Ovary (tissue), 9 donors: ENCODE measurements around the gene TRIM65. TPM values are rescaled to one million over a fixed set of nuclear protein-coding genes. Genes with fewer than 3 reads are reported as not detected.
A peak's percentile ranks its signal among the peaks of the same experiment; 100 is the strongest.

Experiments used
- DNase-seq, 5 donors: peaks; one replicate each; pipeline ENCODE4 v3.0.0-alpha.2; 2019 to 2020
- H3K27ac ChIP-seq, 2 donors: fragments of 200-600 bp; one replicate each; pipeline versions ENCODE4 v1.5.1 to v1.8.0; 2019 to 2022
- H3K27me3 ChIP-seq: fragments of 200-600 bp; one replicate; pipeline ENCODE4 v1.8.0; 2022
- H3K36me3 ChIP-seq: fragments of 200-600 bp; sonication (generic); one replicate; pipeline ENCODE4 v1.5.1; 2019
- H3K4me1 ChIP-seq: one replicate; pipeline ENCODE4 v1.8.1; 2013; ENCODE audit warnings: mild to moderate bottlenecking, moderate library complexity; ENCODE audit not compliant: insufficient read depth
- H3K4me3 ChIP-seq: fragments of 200-600 bp; sonication (generic); one replicate; pipeline ENCODE4 v1.5.1; 2017
- H3K9me3 ChIP-seq, 2 donors: fragments of 200-600 bp in 1 of 2; sonication (generic) in 1 of 2; one replicate each; pipeline versions ENCODE4 v1.5.1 to v1.8.1; 2013 to 2019; ENCODE audit warnings: mild to moderate bottlenecking in 1 of 2, moderate library complexity in 1 of 2
- EP300 ChIP-seq: sonication (generic); formaldehyde crosslinking; IDR thresholded peaks from one replicate; pipeline ENCODE4 v1.6.1; 2017; ENCODE audit warnings: antibody characterized with exemption
- POLR2A ChIP-seq: fragments of 450-650 bp; IDR thresholded peaks from one replicate; pipeline ENCODE4 v1.6.1; 2017; ENCODE audit warnings: antibody characterized with exemption, mild to moderate bottlenecking, moderate library complexity
- WGBS, 3 donors: extraction: QIAGEN DNeasy Blood & Tissue Kit in 1 of 3; methylation state at CpG; one replicate each; pipeline versions ENCODE4 v1.1.5 to v1.1.7; 2013 to 2017; 5-methylcytosine and 5-hydroxymethylcytosine counted together
- intact Hi-C, 4 donors: fragments of 100-400 bp; cut with DNase I; formaldehyde crosslinking; loops; one replicate each; pipeline versions ENCODE4 v1.11.0 to v1.15.1; 2022 to 2023
- polyA plus RNA-seq, 2 donors: library from polyadenylated mRNA; stranded (reverse); fragments of 200-250 nt in 1 of 2; fragments of 350-450 nt in 1 of 2; fragmentation: Illumina TruSeq in 1 of 2; extraction: RNeasy Lipid Tissue Mini Kit (QIAGEN cat#74804) in 1 of 2; gene quantifications; one replicate each; pipeline ENCODE4 v1.2.3, GENCODE V29; 2013 to 2014
- total RNA-seq, 7 donors: library from RNA; depleted of rRNA in 2 of 7; stranded (reverse); fragments of >200 nt in 2 of 7; fragmentation: NEBNext Ultra II Directional in 3 of 7; extraction: Animal tissue kit (Norgen Biotek cat#: 25700) in 3 of 7; gene quantifications; one replicate each; pipeline versions ENCODE4 v1.1.0 to v1.2.4, GENCODE V29; 2016 to 2023
- TF ChIP-seq, protein P1 (sequence below), 3 donors: fragments of 450-650 bp in 2 of 3; fragments of 200-600 bp in 1 of 3; IDR thresholded peaks; one replicate each; pipeline versions ENCODE4 v1.5.1 to v1.8.0; 2016 to 2022; ENCODE audit warnings: antibody characterized with exemption in 3 of 3, mild to moderate bottlenecking in 1 of 3
- donor health status: DM: no; HTN: no; CAD: no; lungs with moderate emphysema.
- donor health status: DM: no; HTN: no; CAD: no.
- donor health status: Bipolar disorder and iron deficiency.
- donor health status: DM: yes; HTN: yes; CAD: no.
- donor health status: DM: no; HTN: no; CAD: no.
- donor health status: DM: yes; HTN: yes; CAD: no.

TRIM65 gene
- total and polyA plus RNA-seq, 9 donors = 10.4 to 28.0 (median 24.1) TPM

- intact Hi-C loops = no loop called here
- no peaks in the 10 kb centered on the region for H3K9me3 ChIP-seq
- 50 to 52% (median 50%) methylated on average over 20 to 21 of the region's 21 CpGs for WGBS, 3 donors
- peak in 3 of 5 donors; percentile 59 to 63 (median 61) for DNase-seq
- H3K4me1 ChIP-seq = peaks cover 6% of the 10 kb centered on the region
- H3K36me3 ChIP-seq = no peaks in the 10 kb centered on the region
- H3K27me3 ChIP-seq = no peaks in the 10 kb centered on the region
- H3K27ac ChIP-seq = peak overlapping the region in 1 of 2 donors; percentile 42
- TF ChIP-seq, protein P1, sequence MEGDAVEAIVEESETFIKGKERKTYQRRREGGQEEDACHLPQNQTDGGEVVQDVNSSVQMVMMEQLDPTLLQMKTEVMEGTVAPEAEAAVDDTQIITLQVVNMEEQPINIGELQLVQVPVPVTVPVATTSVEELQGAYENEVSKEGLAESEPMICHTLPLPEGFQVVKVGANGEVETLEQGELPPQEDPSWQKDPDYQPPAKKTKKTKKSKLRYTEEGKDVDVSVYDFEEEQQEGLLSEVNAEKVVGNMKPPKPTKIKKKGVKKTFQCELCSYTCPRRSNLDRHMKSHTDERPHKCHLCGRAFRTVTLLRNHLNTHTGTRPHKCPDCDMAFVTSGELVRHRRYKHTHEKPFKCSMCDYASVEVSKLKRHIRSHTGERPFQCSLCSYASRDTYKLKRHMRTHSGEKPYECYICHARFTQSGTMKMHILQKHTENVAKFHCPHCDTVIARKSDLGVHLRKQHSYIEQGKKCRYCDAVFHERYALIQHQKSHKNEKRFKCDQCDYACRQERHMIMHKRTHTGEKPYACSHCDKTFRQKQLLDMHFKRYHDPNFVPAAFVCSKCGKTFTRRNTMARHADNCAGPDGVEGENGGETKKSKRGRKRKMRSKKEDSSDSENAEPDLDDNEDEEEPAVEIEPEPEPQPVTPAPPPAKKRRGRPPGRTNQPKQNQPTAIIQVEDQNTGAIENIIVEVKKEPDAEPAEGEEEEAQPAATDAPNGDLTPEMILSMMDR (IDR thresholded peaks at IDR 0.05) = peak in 2 of 3 donors; percentile 55 to 63
- no peak for TF ChIP-seq EP300
- no peak for TF ChIP-seq POLR2A
- no peak overlapping the region for H3K4me3 ChIP-seq
Observed at GRCh38 chr17:75845058-75845711, 51.6 kb downstream of the TRIM65 start.

DNA sequence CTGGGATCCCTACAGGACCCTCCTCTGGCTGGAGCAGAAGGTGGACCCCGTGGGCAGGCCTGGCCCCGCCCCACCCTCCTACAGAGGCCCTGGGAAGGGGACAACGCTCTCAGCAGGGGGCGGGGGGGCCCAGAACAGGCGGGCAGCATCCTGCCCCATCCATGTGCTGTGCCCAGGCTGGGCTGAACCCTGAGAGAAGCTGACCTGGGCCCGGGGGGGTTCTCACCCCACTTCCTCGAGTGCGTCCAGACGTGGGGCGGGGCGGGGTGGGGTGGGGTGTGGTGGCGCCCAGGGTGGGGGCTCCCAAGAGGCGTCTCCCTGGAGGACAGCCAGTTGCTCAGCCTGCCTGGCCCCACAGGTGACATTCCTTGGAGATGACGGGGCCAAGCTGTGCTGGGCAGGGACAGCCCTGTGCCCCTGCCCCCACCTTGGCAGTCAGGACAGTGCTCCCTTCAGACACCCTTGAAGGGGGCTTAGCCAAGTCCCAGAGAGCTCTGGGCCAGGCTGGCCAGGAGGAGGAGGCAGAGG, 52.2 kb downstream of the TRIM65 start:
- H3K36me3 ChIP-seq = no peaks in the 10 kb centered on the region
- WGBS, 3 donors = 40 to 46% (median 41%) methylated on average over 11 to 14 of the region's 14 CpGs
- H3K4me3 ChIP-seq = no peak overlapping the region
- H3K27me3 ChIP-seq = no peaks in the 10 kb centered on the region
- intact Hi-C loops = no loop called here
- H3K4me1 ChIP-seq = peaks cover 4% of the 10 kb centered on the region
- H3K27ac ChIP-seq = peak overlapping the region in 1 of 2 donors; percentile 42
- TF ChIP-seq EP300 (no peak), POLR2A (no peak)
- TF ChIP-seq, protein P1 (IDR thresholded peaks at IDR 0.05) = no peak
- peak in 1 of 5 donors; percentile 37 for DNase-seq
- no peaks in the 10 kb centered on the region for H3K9me3 ChIP-seq

GRCh38 chr17:75843577-75844529, 52.9 kb downstream of the TRIM65 start, which contains the start of gene UNC13D:
Gene UNC13D (minus strand): TSS chr17:75844404. CDS start chr17:75844337, 67 bp downstream.
- TF ChIP-seq POLR2A = no peak
- TF ChIP-seq, protein P1 (IDR thresholded peaks at IDR 0.05) = no peak
- no peak for TF ChIP-seq EP300
- Histone ChIP-seq H3K27ac (peak within 1 kb of the TSS in 1 of 2 donors; percentile 42), H3K4me1 (no peaks in the 10 kb centered on the region), H3K4me3 (no peak within 1 kb of the TSS), H3K27me3 (no peaks in the 10 kb centered on the region), H3K9me3 (no peaks in the 10 kb centered on the region), H3K36me3 (no peaks in the 10 kb centered on the region)
- intact Hi-C loops = no loop called here
- 56 to 59% (median 59%) methylated on average over 27 to 35 of the region's 35 CpGs for WGBS, 3 donors
- DNase-seq = no peak

- Histone ChIP-seq H3K36me3 (no peaks in the 10 kb centered on the region), H3K27me3 (no peaks in the 10 kb centered on the region), H3K4me1 (no peaks in the 10 kb centered on the region), H3K27ac (no peak overlapping the region), H3K4me3 (no peak overlapping the region), H3K9me3 (no peaks in the 10 kb centered on the region)
- no peak for DNase-seq
- intact Hi-C loops = no loop called here
- WGBS, 3 donors = 85 to 90% (median 88%) methylated on average over 21 to 22 of the region's 22 CpGs
- TF ChIP-seq EP300 = no peak
- TF ChIP-seq, protein P1 (IDR thresholded peaks at IDR 0.05) = no peak
- no peak for TF ChIP-seq POLR2A
Observed at GRCh38 chr17:75842963-75843576, 53.7 kb downstream of the TRIM65 start.
